AG09319 (cell line): ENCODE results near the gene CDK11B.
"Not testable (repeated sequence)": the region's sequence is repeated elsewhere in the genome, so short reads cannot be mapped to it uniquely, and the experiment has no call there.

Experiments
- DNase-seq: peaks from one replicate; pipeline ENCODE4 v3.0.0-alpha.2; 2010; ENCODE audit warnings: low read depth; ENCODE audit errors: extremely low read depth
- TF ChIP-seq, protein P1 (sequence below): IDR thresholded peaks from 2 replicates; pipeline ENCODE4 v1.5.1; 2011; ENCODE audit warnings: low read depth, mild to moderate bottlenecking, inconsistent platforms, low read length, moderate library complexity

Gene CDK11B

GRCh38 chr1:1666526-1666925, 7.7 kb upstream of the CDK11B start:
- no peak for DNase-seq
- TF ChIP-seq, protein P1, sequence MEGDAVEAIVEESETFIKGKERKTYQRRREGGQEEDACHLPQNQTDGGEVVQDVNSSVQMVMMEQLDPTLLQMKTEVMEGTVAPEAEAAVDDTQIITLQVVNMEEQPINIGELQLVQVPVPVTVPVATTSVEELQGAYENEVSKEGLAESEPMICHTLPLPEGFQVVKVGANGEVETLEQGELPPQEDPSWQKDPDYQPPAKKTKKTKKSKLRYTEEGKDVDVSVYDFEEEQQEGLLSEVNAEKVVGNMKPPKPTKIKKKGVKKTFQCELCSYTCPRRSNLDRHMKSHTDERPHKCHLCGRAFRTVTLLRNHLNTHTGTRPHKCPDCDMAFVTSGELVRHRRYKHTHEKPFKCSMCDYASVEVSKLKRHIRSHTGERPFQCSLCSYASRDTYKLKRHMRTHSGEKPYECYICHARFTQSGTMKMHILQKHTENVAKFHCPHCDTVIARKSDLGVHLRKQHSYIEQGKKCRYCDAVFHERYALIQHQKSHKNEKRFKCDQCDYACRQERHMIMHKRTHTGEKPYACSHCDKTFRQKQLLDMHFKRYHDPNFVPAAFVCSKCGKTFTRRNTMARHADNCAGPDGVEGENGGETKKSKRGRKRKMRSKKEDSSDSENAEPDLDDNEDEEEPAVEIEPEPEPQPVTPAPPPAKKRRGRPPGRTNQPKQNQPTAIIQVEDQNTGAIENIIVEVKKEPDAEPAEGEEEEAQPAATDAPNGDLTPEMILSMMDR: no peak

DNA sequence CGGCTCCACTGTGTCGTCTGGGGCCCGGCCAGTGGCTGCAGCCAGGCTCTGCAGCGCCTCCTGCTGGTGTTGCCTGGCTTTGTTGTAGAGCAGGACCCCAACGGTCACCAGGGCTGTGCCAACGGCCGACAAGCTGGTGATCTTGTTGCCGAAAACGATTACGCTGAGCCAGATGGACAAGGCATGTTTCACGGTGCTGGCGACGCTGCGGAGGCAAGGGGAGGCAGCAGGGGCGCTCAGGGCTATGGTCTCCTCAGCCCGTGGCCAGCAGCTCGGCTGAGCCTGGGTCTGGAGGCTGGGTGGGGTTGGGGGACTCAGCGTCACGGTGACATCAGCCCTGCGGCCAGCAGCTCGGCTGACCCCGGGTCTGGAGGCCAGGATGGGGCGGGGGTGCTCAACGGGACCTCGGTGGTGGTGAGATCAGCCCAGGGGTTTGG, 7.0 kb upstream of the CDK11B start:
- DNase-seq: no peak
- TF ChIP-seq, protein P1: peak; percentile 40

DNA sequence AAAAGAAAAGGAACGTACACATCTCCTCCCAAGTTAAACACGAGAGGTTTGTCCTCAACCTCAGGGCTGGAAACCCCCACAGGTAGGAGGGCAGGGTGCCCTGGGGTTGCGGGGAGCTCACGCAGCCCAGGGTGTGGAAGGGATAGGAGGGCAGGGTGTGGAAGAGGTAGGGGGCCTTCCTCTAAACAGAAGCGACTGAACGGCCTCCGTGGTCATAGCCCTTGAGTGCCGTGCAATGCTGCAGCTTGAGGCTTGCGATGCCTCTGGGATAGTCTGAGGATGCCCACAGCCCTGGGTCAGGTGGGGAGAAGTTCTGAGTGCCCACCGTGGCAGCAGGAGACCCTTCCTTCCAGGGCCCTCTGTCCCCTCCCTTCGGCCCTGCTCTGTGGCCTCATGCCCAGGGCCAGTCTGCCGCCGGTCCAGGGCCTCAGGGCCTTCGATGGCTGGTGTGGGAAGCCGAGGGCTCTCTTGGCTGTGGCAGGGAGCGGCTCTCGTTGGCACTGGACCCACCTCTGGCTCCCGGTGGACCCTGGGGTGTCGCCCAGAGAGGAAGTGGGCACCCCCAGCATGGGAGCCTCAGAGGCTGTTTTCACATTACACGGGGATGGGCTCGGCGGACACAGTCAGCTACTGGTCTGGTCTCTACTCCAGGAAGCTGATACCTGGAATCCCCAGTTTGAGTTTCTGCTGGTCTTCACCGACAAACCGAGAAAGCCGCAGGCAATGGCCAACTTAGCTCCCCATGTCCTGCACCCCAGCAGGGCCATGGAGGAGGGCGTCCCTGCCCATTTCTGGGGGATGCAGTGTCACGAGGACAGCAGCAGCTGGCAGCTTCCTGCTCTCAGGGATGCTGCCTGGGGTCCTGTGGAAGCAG, 6.4 kb upstream of the CDK11B start:
- no peak for DNase-seq
- TF ChIP-seq, protein P1: no peak

GRCh38 chr1:1664318-1664717, 5.5 kb upstream of the CDK11B start:
- not testable (repeated sequence) for DNase-seq

- not testable (repeated sequence) for DNase-seq
These were observed 4.2 kb upstream of the CDK11B start for GRCh38 chr1:1662830-1663560.

- DNase-seq: not testable (repeated sequence)
These were observed 3.6 kb upstream of the CDK11B start for GRCh38 chr1:1662392-1662791.

DNA sequence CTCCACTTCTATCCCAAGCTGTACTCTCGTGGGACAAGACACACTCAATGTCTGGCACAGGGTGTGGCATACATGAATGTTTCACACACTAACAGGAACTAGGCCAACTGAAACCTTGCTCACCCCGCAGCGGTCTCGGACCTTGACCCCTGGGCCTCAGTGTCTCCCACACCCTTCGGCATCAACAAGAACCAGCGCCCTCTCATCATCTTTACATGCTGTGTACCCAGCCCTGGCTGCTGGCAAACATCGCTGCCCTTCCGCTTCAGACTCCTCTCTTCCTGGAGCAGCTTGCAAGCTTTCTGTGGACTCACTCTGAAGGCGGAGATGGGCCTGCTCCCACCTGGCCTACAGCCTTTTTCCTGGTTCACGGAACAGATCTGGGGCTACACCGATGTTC, 10.5 kb downstream of the CDK11B start:
- DNase-seq: not testable (repeated sequence)

DNA sequence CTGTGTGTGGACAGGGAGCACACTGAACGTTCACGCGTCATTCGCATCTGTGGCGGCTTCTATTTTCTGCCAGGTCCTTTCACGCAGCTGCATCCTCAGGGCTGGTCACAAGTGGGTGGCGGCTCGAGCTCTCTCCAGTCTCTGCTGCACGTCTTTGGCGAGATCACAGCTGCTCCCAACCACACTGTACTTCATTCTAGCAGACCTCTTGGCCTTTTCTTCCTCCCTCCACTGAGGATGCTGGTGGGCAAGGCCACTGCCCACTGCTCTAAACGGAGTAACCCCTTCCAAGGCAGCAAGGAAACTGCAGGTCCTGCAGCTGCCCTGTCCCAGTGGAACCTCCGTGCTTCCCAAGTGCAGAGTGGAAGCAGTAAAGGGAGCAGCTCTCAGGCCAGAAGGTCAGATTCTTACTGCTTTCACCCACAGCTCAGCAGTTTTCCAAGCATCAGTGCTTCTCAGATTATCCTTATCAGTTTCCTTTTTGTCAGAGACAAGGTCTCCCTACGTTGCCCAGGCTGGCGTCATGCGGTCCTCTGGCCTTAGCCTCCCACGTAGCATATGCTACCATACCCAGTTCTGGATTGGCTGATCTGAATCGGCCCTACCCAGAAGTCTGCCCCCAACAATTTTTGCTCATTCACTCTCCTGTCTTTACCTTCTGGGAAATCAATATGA, 11.1 kb downstream of the CDK11B start:
- not testable (repeated sequence) for DNase-seq

DNA sequence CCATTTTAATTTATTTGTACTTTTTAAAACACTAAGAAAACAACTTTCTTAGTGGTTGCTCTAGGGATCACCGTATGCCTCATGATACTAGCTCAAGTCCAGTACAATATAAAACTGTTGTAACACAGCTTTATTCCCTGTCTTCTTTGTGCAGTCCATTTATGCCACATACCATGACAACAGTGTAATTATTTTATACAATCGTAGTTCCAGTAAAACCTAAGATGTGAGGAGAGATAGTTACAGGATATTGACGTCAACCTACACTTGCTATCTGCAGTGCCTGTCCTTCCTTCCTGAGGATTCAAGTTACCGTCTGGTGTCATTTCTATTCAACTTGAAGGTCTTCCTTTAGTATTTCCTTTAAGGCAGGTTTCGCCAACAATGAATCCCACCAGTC, 12.5 kb downstream of the CDK11B start:
- DNase-seq: not testable (repeated sequence)

DNA sequence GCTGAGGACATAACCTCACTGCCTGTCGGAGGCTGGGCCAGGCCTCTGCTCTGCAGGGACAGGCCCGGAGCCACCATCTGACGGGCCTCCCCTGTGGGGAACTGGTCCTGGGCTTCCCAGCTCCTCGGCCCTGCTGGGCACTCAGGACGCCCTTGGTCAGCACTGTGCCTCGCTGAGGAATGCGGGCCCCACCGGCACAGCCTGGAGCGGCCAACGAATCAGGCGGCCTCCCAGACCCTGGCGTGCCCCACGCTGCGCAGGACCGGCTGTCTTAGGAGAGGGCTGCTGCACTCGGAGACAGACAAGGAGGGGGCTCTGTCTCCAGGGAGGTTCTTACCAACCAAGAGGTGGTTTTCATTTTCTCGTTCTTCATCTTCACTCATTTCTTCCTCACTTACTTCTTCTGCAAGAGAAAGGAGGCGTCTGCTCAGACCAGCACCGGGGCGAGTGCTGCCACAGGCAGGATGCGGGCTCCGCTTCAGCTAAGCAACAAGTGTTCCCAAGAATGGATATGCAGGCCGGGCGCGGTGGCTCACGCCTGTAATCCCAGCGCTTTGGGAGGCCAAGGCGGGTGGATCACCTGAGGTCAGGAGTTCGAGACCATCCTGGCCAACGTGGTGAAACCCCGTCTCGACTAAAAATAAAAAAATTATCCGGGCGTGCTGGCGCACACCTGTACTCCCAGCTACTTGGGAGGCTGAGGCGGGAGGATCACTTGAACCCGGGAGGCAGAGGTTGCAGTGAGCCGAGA, 17.9 kb downstream of the CDK11B start:
- DNase-seq: not testable (repeated sequence)

- DNase-seq: not testable (repeated sequence)
These were observed 18.7 kb downstream of the CDK11B start for GRCh38 chr1:1640081-1640480.

- not testable (repeated sequence) for DNase-seq
These were observed 19.4 kb downstream of the CDK11B start for GRCh38 chr1:1639368-1639767.

GRCh38 chr1:1638528-1638927, 20.3 kb downstream of the CDK11B start:
- DNase-seq: not testable (repeated sequence)

DNA sequence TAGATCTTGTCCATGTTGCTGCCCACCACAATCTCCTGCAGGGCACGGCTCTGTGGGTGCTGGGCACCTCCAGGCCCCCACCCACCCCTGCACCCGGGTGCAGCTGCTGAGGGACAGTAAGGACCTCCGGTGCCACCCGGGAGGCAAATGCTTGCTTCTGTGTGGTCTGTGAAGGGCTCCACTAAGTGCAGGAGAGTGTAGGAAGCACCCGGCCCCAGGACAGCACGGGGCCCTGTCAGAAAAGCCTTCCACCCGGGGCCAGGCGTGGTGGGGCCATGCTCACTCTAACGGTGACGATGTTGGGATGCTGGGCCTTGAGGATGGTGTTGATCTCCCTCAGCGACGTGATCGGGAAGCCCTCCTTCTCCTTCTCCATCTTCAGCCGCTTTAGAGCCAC, 21.3 kb downstream of the CDK11B start:
- not testable (repeated sequence) for DNase-seq

DNA sequence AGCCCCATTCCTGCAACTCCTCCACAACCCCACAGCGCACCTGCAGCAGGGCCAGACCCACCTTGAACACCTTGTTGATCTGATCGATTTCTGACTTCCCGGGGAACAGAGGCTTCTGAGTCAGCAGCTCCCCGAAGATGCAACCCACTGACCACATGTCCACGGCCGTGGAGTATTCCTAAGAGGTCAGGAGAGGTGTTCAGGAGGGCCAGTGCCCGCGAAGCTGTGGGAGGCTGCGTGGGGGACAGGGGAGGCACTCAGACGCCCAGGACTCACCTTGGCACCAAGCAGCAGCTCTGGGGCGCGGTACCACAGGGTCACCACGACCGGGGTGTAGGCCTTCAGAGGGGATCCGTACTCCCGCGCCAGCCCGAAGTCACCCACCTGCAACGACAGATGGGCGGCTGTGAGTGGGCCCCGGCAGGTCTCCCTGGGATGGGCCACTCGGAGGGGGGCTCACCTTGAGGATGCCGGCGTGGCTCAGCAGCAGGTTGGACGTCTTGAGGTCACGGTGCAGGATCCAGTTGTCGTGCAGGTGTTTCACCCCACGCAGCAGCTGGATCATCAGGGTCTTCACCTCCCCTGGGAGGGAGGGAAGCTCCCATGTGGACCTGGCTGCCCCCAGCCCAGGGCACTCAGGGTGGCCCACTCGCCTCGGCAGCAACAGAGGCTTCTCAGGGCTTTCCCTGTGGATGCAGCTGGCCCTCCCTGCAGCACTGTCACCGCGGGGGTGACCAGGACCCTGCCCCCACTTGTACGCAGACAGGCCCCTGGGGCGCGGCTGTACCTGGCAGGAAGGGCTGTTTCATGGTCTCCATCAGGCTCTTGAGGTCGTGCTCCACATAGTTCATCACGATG, 22.0 kb downstream of the CDK11B start:
- DNase-seq: not testable (repeated sequence)
